Ammon's horn (tissue), 1 donor: Measurements from ENCODE around the gene PPID.
"Not testable (repeated sequence)": the region's sequence is repeated elsewhere in the genome, so short reads cannot be mapped to it uniquely, and the experiment has no call there.

ENCODE experiments used
- DNase-seq: peaks from one replicate; pipeline ENCODE4 v3.0.0-alpha.2; 2016; ENCODE audit warnings: low spot score

Gene PPID

DNA sequence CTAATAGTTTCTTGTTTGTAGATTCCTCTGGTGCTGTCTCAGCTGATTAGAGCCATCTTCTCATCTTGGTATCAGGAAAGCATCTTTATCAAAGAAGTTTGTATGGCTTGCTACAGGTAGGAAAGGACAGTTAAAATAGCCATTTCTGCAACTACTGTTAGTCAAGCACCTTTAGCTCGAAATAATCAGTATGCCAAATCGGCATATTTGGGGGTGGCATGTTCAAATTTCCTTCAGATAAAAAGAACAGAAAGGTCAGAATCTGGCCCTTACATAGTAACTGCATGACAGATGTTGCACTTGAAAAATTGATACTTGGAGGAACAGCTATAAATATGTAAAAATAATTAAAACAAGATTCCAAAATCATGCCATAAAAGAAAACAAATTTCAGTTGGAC is 56.3 kb downstream of the PPID start:
- DNase-seq: no peak

DNA sequence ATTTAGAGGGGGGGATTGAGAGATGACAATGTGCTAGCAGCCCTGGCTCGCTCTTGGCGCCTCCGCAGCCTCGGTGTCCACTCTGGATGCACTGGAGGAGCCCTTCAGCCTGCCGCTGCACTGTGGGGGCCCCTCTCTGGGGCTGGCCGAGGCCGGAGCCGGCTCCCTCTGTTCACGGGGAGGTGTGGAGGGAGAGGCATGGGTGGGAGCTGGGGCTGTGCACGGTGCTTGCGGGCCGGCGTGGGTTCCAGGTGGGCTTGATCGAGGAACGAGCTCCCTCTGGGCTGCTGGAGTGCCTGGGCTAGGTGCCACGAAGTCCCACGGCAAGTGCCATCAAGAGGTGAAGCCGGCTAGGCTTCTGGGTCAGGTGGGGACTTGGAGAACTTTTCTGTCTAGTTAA is 58.4 kb downstream of the PPID start:
- no peak for DNase-seq

DNA sequence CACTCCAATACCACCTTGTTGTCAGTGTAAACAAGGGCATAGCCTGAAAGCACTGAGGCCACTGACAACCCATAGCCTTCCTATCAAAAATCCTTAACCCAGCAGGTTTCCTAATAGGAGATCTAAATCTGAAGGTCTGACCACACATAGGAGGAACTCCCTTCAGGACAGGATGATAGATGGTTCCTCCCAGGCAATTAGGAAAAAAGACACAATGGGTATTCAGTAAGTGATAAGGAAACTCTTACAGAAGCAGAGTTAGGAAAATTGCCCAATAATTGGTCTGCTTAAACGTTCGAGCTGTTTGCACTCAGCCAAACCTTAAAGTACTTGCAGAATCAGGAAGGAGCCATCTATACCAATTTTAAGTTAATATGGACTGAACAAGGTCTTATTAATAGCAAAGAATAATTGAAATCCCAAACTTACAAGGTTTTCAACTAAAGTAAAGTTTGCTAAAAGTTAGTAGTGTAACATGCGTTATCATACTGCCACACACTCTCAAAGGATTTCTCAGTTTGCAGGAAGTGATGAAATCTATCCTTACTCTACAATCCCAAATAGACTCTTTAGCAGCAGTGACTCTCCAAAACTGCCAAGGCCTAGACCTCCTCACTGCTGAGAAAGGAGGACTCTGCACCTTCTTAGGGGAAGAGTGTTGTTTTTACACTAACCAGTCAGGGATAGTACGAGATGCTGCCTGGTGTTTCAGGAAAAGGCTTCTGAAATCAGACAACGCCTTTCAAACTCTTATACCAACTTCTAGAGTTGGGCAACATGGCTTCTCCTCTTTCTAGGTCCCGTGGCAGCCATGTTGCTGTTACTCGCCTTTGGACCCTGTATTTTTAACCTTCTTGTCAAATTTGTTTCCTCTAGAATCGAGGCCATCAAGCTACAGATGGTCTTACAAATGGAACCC is 59.2 kb downstream of the PPID start:
- not testable (repeated sequence) for DNase-seq

DNA sequence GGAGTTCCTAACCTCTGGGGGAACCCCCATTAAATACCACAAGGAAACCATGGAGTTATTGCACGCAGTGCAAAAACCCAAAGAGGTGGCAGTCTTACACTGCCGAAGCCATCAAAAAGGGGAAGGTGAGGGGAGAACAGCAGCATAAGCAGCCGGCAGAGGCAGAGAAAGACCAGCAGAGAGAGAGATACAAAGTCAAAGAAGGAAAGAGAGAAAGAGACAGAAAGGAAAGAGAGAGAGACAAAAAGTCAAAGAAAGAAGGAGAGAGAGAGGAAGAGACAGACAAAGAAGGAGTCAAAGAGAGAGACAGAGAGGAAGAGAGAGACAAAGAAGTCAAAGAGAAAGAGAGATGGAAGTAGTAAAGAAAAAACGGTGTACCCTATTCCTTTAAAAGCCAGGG is 59.9 kb downstream of the PPID start:
- DNase-seq: not testable (repeated sequence)
